AG09309 (cell line): ENCODE results near the gene HARS1.
"Not testable (repeated sequence)": the region's sequence is repeated elsewhere in the genome, so short reads cannot be mapped to it uniquely, and the experiment has no call there.

Source experiments
- DNase-seq: peaks from one replicate; pipeline ENCODE4 v3.0.0-alpha.2; 2010; ENCODE audit warnings: low read depth
- H3K4me3 ChIP-seq: 2 replicates; pipeline ENCODE4 v1.5.1; 2011; ENCODE audit warnings: mild to moderate bottlenecking, low read depth, low read length, moderate library complexity; ENCODE audit not compliant: control insufficient read depth
- CTCF ChIP-seq: IDR thresholded peaks from 2 replicates; pipeline ENCODE4 v1.5.1; 2011; ENCODE audit warnings: mild to moderate bottlenecking, low read depth, low read length, inconsistent platforms; ENCODE audit not compliant: insufficient read depth, control insufficient read depth; ENCODE audit errors: missing control alignments

Gene HARS1

GRCh38 chr5:140674629-140675028 lies 16.5 kb downstream of the HARS1 start:
- DNase-seq = no peak
- H3K4me3 ChIP-seq = no peak overlapping the region
- no peak for TF ChIP-seq CTCF

- TF ChIP-seq CTCF = no peak
- DNase-seq = no peak
- no peak overlapping the region for H3K4me3 ChIP-seq
Measured at GRCh38 chr5:140674211-140674610, 17.0 kb downstream of the HARS1 start.

GRCh38 chr5:140673187-140673976 lies 17.8 kb downstream of the HARS1 start, which contains the start of gene DND1:
DND1 (minus strand) TSS chr5:140673576; CDS start chr5:140673542, 34 bp downstream.
- H3K4me3 ChIP-seq = no peak within 1 kb of the TSS
- DNase-seq = no peak
- TF ChIP-seq CTCF = no peak

GRCh38 chr5:140672455-140673186 lies 18.5 kb downstream of the HARS1 start:
- DNase-seq = no peak
- no peak for TF ChIP-seq CTCF
- no peak overlapping the region for H3K4me3 ChIP-seq

- no peak for DNase-seq
- no peak for TF ChIP-seq CTCF
- no peak overlapping the region for H3K4me3 ChIP-seq
Measured at GRCh38 chr5:140671472-140672125, 19.6 kb downstream of the HARS1 start.

- not testable (repeated sequence) for DNase-seq, H3K4me3 ChIP-seq
Measured at GRCh38 chr5:140671035-140671434, 20.1 kb downstream of the HARS1 start.

- H3K4me3 ChIP-seq = peak within 1 kb of the TSS; percentile 91
- TF ChIP-seq CTCF = no peak
- peak; percentile 46 for DNase-seq
Measured at GRCh38 chr5:140664359-140665119, 26.6 kb downstream of the HARS1 start, which contains the start of gene WDR55. WDR55 (plus strand) TSS chr5:140664904; CDS start chr5:140664913, 9 bp downstream.
